Loucy (cell line): Measurements from ENCODE around the gene GMCL2.

Experiments
- H2AFZ ChIP-seq: fragments of 200-600 bp; sonication (generic); 2 replicates; pipeline ENCODE4 v1.6.0; 2016; ENCODE audit warnings: antibody characterized with exemption, mild to moderate bottlenecking, low read length, moderate library complexity
- H3F3A ChIP-seq: fragments of 200-600 bp; 2 replicates; pipeline ENCODE4 v1.6.0; 2016; ENCODE audit warnings: antibody characterized with exemption, low read depth, mild to moderate bottlenecking
- H3K27me3 ChIP-seq: fragments of 200-600 bp; sonication (generic); 2 replicates; pipeline ENCODE4 v1.6.1; 2014; ENCODE audit warnings: low read length, mild to moderate bottlenecking; ENCODE audit not compliant: insufficient read depth, poor library complexity, severe bottlenecking
- H3K36me3 ChIP-seq: fragments of 200-600 bp; sonication (generic); 2 replicates; pipeline ENCODE4 v1.6.1; 2016; ENCODE audit warnings: low read length; ENCODE audit not compliant: insufficient read depth
- H3K4me1 ChIP-seq: fragments of 200-600 bp; sonication (generic); 2 replicates; pipeline ENCODE4 v1.5.1; 2014; ENCODE audit warnings: low read length, mild to moderate bottlenecking; ENCODE audit not compliant: insufficient read depth, poor library complexity, severe bottlenecking
- H3K4me2 ChIP-seq: fragments of 200-600 bp; sonication (generic); 2 replicates; pipeline ENCODE4 v1.6.0; 2014; ENCODE audit warnings: antibody characterized with exemption, low read length, low read depth, mild to moderate bottlenecking; ENCODE audit not compliant: poor library complexity, severe bottlenecking
- H3K4me3 ChIP-seq: fragments of 200-600 bp; sonication (generic); 2 replicates; pipeline ENCODE4 v1.5.1; 2014; ENCODE audit warnings: low read length, mild to moderate bottlenecking, mixed read lengths; ENCODE audit not compliant: poor library complexity, severe bottlenecking
- H3K79me2 ChIP-seq: fragments of 200-600 bp; sonication (generic); 2 replicates; pipeline ENCODE4 v1.6.1; 2014; ENCODE audit warnings: low read length; ENCODE audit not compliant: insufficient read depth
- H3K9ac ChIP-seq: fragments of 200-600 bp; sonication (generic); 2 replicates; pipeline ENCODE4 v1.6.0; 2014; ENCODE audit warnings: mild to moderate bottlenecking, low read depth, low read length, moderate library complexity; ENCODE audit not compliant: poor library complexity, severe bottlenecking
- H3K9me2 ChIP-seq: fragments of 200-600 bp; sonication (generic); replicated peaks from 2 replicates; pipeline ENCODE4 v1.6.1; 2016; ENCODE audit warnings: low read depth, low read length, mixed read lengths
- H3K9me3 ChIP-seq: fragments of 200-600 bp; sonication (generic); 2 replicates; pipeline ENCODE4 v1.6.1; 2014; ENCODE audit warnings: mild to moderate bottlenecking, antibody characterized with exemption, low read length, low read depth; ENCODE audit not compliant: insufficient read depth
- H4K20me1 ChIP-seq: fragments of 200-600 bp; sonication (generic); 2 replicates; pipeline ENCODE4 v1.6.0; 2014; ENCODE audit warnings: antibody characterized with exemption, low read length, mild to moderate bottlenecking; ENCODE audit not compliant: insufficient read depth, poor library complexity, severe bottlenecking
- CTCF ChIP-seq: fragments of 200-600 bp; sonication (generic); conservative IDR thresholded peaks from 2 replicates; pipeline ENCODE4 v1.5.1; 2014; ENCODE audit warnings: mild to moderate bottlenecking, antibody characterized with exemption, low read length
- EZH2phosphoT487 ChIP-seq: fragments of 200-600 bp; IDR thresholded peaks from 2 replicates; pipeline ENCODE4 v1.6.1; 2018; ENCODE audit warnings: antibody characterized with exemption, mild to moderate bottlenecking, moderate library complexity, borderline replicate concordance

GMCL2 gene

GRCh38 chr5:178189433-178189832 lies 2.3 kb upstream of the GMCL2 start:
- Histone ChIP-seq H3K4me2 (no peak overlapping the region), H2AFZ (no peak overlapping the region), H3K9me2 (no peaks in the 10 kb centered on the region), H3K9ac (no peak overlapping the region), H3F3A (no peaks in the 10 kb centered on the region), H3K36me3 (no peaks in the 10 kb centered on the region), H3K4me1 (peaks cover 25% of the 10 kb centered on the region), H3K27me3 (no peaks in the 10 kb centered on the region), H4K20me1 (no peaks in the 10 kb centered on the region), H3K9me3 (no peaks in the 10 kb centered on the region), H3K4me3 (no peak overlapping the region), H3K79me2 (no peaks in the 10 kb centered on the region)
- TF ChIP-seq EZH2phosphoT487 (no peak), CTCF (no peak)

GRCh38 chr5:178186427-178186826 lies 744 bp downstream of the GMCL2 start:
- H3K9me3 ChIP-seq: no peaks in the 10 kb centered on the region
- H3K27me3 ChIP-seq: no peaks in the 10 kb centered on the region
- no peak overlapping the region for H3K9ac ChIP-seq
- H3K4me3 ChIP-seq: no peak overlapping the region
- H3K36me3 ChIP-seq: no peaks in the 10 kb centered on the region
- no peaks in the 10 kb centered on the region for H3F3A ChIP-seq
- H2AFZ ChIP-seq: peak overlapping the region; percentile 35; the same call in 1 of the 2 replicates
- H3K4me1 ChIP-seq: peaks cover 20% of the 10 kb centered on the region
- peak overlapping the region; percentile 56 for H3K4me2 ChIP-seq
- TF ChIP-seq EZH2phosphoT487: no peak
- no peak for TF ChIP-seq CTCF
- no peaks in the 10 kb centered on the region for H4K20me1 ChIP-seq
- H3K9me2 ChIP-seq: no peaks in the 10 kb centered on the region
- no peaks in the 10 kb centered on the region for H3K79me2 ChIP-seq

GRCh38 chr5:178182158-178182876 lies 4.9 kb downstream of the GMCL2 start:
- H3K4me1 ChIP-seq: peaks cover 23% of the 10 kb centered on the region
- no peaks in the 10 kb centered on the region for H3K9me3 ChIP-seq
- no peak overlapping the region for H3K9ac ChIP-seq
- H3K36me3 ChIP-seq: no peaks in the 10 kb centered on the region
- no peak for TF ChIP-seq CTCF
- TF ChIP-seq EZH2phosphoT487: no peak
- H3K27me3 ChIP-seq: no peaks in the 10 kb centered on the region
- peak overlapping the region; percentile 70 for H3K4me2 ChIP-seq
- H3K4me3 ChIP-seq: peak overlapping the region; percentile 42
- no peaks in the 10 kb centered on the region for H3F3A ChIP-seq
- H4K20me1 ChIP-seq: no peaks in the 10 kb centered on the region
- peak overlapping the region; percentile 60; the same call in 1 of the 2 replicates for H2AFZ ChIP-seq
- H3K79me2 ChIP-seq: no peaks in the 10 kb centered on the region
- H3K9me2 ChIP-seq: no peaks in the 10 kb centered on the region
